Activated B cell treated with CpG ODN at 0.5 μM for 24 hours (primary cell): ENCODE data around the gene SLC16A3. TPM values are rescaled to one million over a fixed set of nuclear protein-coding genes. Genes with fewer than 3 reads are reported as not detected.

Experiments used
- ATAC-seq: fragments of 200-7000 bp; cut with Tn5 transposase; one replicate; pipeline ENCODE4 v1.10.0; 2021; ENCODE audit warnings: low read depth, mild to moderate bottlenecking, moderate library complexity
- CTCF ChIA-PET: fragments of 350-600 bp; sonication (Branson Sonifier 250); formaldehyde crosslinking; loops from one replicate; lab custom pipeline; 2021; ENCODE audit warnings: antibody characterized with exemption; lab: Charles Lee
- POLR2A ChIA-PET: fragments of 350-600 bp; sonication (Branson Sonifier 250); formaldehyde crosslinking; loops from one replicate; lab custom pipeline; 2021; ENCODE audit warnings: antibody characterized with exemption; lab: Charles Lee
- DNase-seq: peaks from one replicate; pipeline ENCODE4 v3.0.0; 2022
- H3K27ac Mint-ChIP-seq: one replicate; pipeline ENCODE4 v1.8.0; 2020; ENCODE audit warnings: mixed read lengths
- H3K27me3 Mint-ChIP-seq: one replicate; pipeline ENCODE4 v1.8.0; 2021; ENCODE audit warnings: mixed read lengths
- H3K36me3 Mint-ChIP-seq: one replicate; pipeline ENCODE4 v1.8.0; 2021; ENCODE audit warnings: low read depth, mixed read lengths
- H3K4me1 Mint-ChIP-seq: one replicate; pipeline ENCODE4 v1.8.0; 2021; ENCODE audit warnings: mixed read lengths
- H3K4me3 Mint-ChIP-seq: one replicate; pipeline ENCODE4 v1.8.0; 2020; ENCODE audit warnings: mild to moderate bottlenecking, mixed read lengths
- H3K9me3 Mint-ChIP-seq: one replicate; pipeline ENCODE4 v1.8.0; 2020; ENCODE audit warnings: mixed read lengths
- intact Hi-C: fragments of 100-400 bp; cut with micrococcal nuclease; formaldehyde crosslinking; loops from one replicate; pipeline ENCODE4 v1.15.1; 2024
- total RNA-seq: library from RNA; stranded (reverse); gene quantifications from 2 replicates; pipeline ENCODE4 v1.2.3, GENCODE V29; 2022
- TF ChIP-seq, protein P1 (sequence below): fragments of 200-600 bp; IDR thresholded peaks from one replicate; pipeline ENCODE4 v1.8.0; 2022; ENCODE audit warnings: antibody characterized with exemption, mild to moderate bottlenecking

Gene SLC16A3
- total RNA-seq, 1 donor from 2014 or later = 24.6 TPM

DNA sequence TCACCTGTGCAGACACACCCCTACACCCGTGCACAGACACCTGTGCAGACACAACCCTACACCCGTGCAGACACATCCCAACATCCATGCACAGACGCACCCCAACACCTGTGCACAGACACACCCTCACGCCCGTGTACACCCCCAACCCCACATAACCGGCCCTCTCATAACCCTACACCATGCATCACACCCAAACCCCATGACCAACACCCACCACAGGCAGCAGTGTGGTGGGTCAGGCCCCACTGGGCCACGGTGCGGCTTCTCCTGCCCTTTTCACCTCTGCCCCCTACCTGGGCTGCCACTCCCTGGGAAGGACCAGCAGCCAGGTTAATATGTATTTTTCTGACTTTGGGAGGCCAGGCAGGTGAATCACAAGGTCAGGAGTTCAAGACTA lies 4.2 kb upstream of the SLC16A3 start:
- intact Hi-C loops = loop anchor here (5.0 kb wide), 1 partner anchor 187 kb away; the partner anchor contains the start of gene DCXR
- TF ChIP-seq, protein P1, sequence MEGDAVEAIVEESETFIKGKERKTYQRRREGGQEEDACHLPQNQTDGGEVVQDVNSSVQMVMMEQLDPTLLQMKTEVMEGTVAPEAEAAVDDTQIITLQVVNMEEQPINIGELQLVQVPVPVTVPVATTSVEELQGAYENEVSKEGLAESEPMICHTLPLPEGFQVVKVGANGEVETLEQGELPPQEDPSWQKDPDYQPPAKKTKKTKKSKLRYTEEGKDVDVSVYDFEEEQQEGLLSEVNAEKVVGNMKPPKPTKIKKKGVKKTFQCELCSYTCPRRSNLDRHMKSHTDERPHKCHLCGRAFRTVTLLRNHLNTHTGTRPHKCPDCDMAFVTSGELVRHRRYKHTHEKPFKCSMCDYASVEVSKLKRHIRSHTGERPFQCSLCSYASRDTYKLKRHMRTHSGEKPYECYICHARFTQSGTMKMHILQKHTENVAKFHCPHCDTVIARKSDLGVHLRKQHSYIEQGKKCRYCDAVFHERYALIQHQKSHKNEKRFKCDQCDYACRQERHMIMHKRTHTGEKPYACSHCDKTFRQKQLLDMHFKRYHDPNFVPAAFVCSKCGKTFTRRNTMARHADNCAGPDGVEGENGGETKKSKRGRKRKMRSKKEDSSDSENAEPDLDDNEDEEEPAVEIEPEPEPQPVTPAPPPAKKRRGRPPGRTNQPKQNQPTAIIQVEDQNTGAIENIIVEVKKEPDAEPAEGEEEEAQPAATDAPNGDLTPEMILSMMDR = no peak
- ATAC-seq (no peak), DNase-seq (no peak)
- ChIA-PET CTCF (no interaction called here), POLR2A (no interaction called here)
- Mint-ChIP-seq H3K27ac (no peak overlapping the region), H3K4me3 (no peak overlapping the region), H3K9me3 (no peaks in the 10 kb centered on the region), H3K27me3 (no peaks in the 10 kb centered on the region), H3K4me1 (peaks cover 5% of the 10 kb centered on the region), H3K36me3 (no peaks in the 10 kb centered on the region)

- H3K4me1 Mint-ChIP-seq = peaks cover 12% of the 10 kb centered on the region
- TF ChIP-seq, protein P1 = no peak
- no peak for ATAC-seq
- no peaks in the 10 kb centered on the region for H3K36me3 Mint-ChIP-seq
- no peak for DNase-seq
- no peak overlapping the region for H3K27ac Mint-ChIP-seq
- POLR2A ChIA-PET = interaction anchor here (0.6 kb wide), 1 partner anchor 112 kb away, joined by 4 read pairs; no protein-coding TSS in a partner anchor
- no peak overlapping the region for H3K4me3 Mint-ChIP-seq
- no peaks in the 10 kb centered on the region for H3K9me3 Mint-ChIP-seq
- H3K27me3 Mint-ChIP-seq = no peaks in the 10 kb centered on the region
- CTCF ChIA-PET = no interaction called here
- intact Hi-C loops = loop anchor here (5.0 kb wide), 1 partner anchor 188 kb away; the partner anchor contains the start of gene DCXR
These were observed 3.3 kb upstream of the SLC16A3 start for GRCh38 chr17:82225368-82226029.

- intact Hi-C loops = loop anchor here (5.0 kb wide), 1 partner anchor 189 kb away; the partner anchor contains the start of gene DCXR
- peaks cover 12% of the 10 kb centered on the region for H3K4me1 Mint-ChIP-seq
- ATAC-seq (no peak), DNase-seq (no peak)
- H3K9me3 Mint-ChIP-seq = no peaks in the 10 kb centered on the region
- ChIA-PET POLR2A (interaction anchor here (0.6 kb wide), 1 partner anchor 112 kb away, joined by 4 read pairs; no protein-coding TSS in a partner anchor), CTCF (interaction anchor here (1.5 kb wide), 1 partner anchor 20 kb away, joined by 3 read pairs; no protein-coding TSS in a partner anchor)
- no peaks in the 10 kb centered on the region for H3K36me3 Mint-ChIP-seq
- no peaks in the 10 kb centered on the region for H3K27me3 Mint-ChIP-seq
- no peak overlapping the region for H3K27ac Mint-ChIP-seq
- TF ChIP-seq, protein P1 = no peak
- H3K4me3 Mint-ChIP-seq = no peak overlapping the region
These were observed 2.6 kb upstream of the SLC16A3 start for GRCh38 chr17:82226146-82226808.

DNA sequence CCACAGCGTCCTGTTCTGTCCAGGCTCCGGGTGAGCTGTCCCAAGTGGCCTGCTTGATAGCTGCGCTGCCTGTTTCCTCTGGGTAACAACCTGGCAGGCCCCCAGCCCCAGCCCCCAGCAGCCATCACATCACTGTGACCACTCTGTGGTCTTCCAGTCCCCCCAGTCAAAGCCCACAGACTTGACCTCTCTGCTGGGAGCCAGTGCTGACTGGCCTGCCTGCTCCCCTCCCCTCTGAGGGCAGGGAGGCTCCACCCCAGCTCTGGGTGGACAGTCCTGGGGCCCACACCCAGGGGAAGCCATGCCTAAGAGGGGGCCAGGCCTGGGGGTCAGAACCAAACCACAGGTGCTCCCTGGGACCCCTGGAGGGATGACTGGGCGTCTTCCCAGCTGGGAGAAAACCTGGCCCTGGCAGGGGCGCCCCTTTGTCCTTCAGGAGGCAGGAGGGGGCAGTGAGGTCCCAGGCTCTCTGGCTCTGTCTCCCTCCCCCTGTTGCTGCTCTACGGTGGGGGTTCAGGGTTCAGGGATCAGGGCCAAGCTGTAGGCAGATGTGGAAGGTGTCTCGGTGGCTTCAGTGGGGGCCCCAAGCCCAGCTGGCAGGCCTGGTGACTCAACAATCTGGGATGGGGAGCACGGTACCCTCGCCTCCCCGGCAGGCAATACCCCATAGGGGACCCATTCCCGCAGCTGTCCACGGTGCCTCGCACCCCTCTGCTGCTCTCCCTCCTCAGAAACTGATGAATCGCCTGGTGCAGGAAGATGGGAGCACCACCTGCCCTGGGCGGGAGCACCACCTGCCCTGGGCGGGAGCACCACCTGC lies 1.8 kb upstream of the SLC16A3 start:
- H3K4me3 Mint-ChIP-seq = peak overlapping the region; percentile 15
- intact Hi-C loops = loop anchor here (5.0 kb wide), 1 partner anchor 190 kb away; the partner anchor contains the start of gene DCXR
- ATAC-seq = no peak

More for the DNA sequence above, 1.8 kb upstream of the SLC16A3 start:
- peaks cover 12% of the 10 kb centered on the region for H3K4me1 Mint-ChIP-seq
- DNase-seq = no peak
- H3K36me3 Mint-ChIP-seq = no peaks in the 10 kb centered on the region
- TF ChIP-seq, protein P1 = no peak
- ChIA-PET POLR2A (no interaction called here), CTCF (interaction anchor here (1.5 kb wide), 1 partner anchor 21 kb away, joined by 3 read pairs; no protein-coding TSS in a partner anchor)
- H3K27ac Mint-ChIP-seq = no peak overlapping the region
- H3K9me3 Mint-ChIP-seq = no peaks in the 10 kb centered on the region
- H3K27me3 Mint-ChIP-seq = no peaks in the 10 kb centered on the region
